Hepatocyte (in vitro differentiated cells): ENCODE measurements around the gene STPG4. TPM values are rescaled to one million over a fixed set of nuclear protein-coding genes. Genes with fewer than 3 reads are reported as not detected.

Source experiments
- DNase-seq: peaks from one replicate; pipeline ENCODE4 v3.0.0-alpha.2; 2016; ENCODE audit warnings: low spot score
- H2AFZ ChIP-seq: fragments of 200-600 bp; sonication (generic); 2 replicates; pipeline ENCODE4 v1.6.0; 2016; ENCODE audit warnings: antibody characterized with exemption, mild to moderate bottlenecking
- H3K27ac ChIP-seq: fragments of 200-600 bp; sonication (generic); 2 replicates; pipeline ENCODE4 v1.5.1; 2016; ENCODE audit warnings: mild to moderate bottlenecking
- H3K27me3 ChIP-seq: fragments of 200-600 bp; sonication (generic); 2 replicates; pipeline ENCODE4 v1.6.1; 2016
- H3K36me3 ChIP-seq: fragments of 200-600 bp; sonication (generic); replicated peaks from 2 replicates; pipeline ENCODE4 v1.5.1; 2016; ENCODE audit warnings: low read depth; ENCODE audit not compliant: insufficient read depth
- H3K4me1 ChIP-seq: fragments of 200-600 bp; sonication (generic); 2 replicates; pipeline ENCODE4 v1.5.1; 2016; ENCODE audit warnings: mild to moderate bottlenecking, moderate library complexity; ENCODE audit not compliant: insufficient read depth
- H3K4me2 ChIP-seq: fragments of 200-600 bp; sonication (generic); 2 replicates; pipeline ENCODE4 v1.6.0; 2016
- H3K4me3 ChIP-seq: fragments of 200-600 bp; sonication (generic); 2 replicates; pipeline ENCODE4 v1.5.1; 2016; ENCODE audit warnings: mild to moderate bottlenecking
- H3K79me2 ChIP-seq: fragments of 200-600 bp; sonication (generic); 2 replicates; pipeline ENCODE4 v1.6.0; 2017; ENCODE audit warnings: mild to moderate bottlenecking
- H3K9me2 ChIP-seq: fragments of 200-600 bp; sonication (generic); replicated peaks from 2 replicates; pipeline ENCODE4 v1.6.0; 2017; ENCODE audit warnings: mild to moderate bottlenecking; ENCODE audit not compliant: insufficient read depth
- H3K9me3 ChIP-seq: fragments of 200-600 bp; sonication (generic); 2 replicates; pipeline ENCODE4 v1.5.1; 2016; ENCODE audit warnings: low read depth, mild to moderate bottlenecking
- H4K20me1 ChIP-seq: fragments of 200-600 bp; sonication (generic); 2 replicates; pipeline ENCODE4 v1.6.0; 2016; ENCODE audit warnings: mild to moderate bottlenecking; ENCODE audit not compliant: insufficient read depth, poor library complexity, severe bottlenecking
- EZH2 ChIP-seq: fragments of 200-600 bp; sonication (generic); IDR thresholded peaks from 2 replicates; pipeline ENCODE4 v1.6.1; 2016; ENCODE audit warnings: antibody characterized with exemption, mild to moderate bottlenecking, borderline replicate concordance
- EZH2phosphoT487 ChIP-seq: fragments of 200-600 bp; sonication (generic); IDR thresholded peaks from one replicate; pipeline ENCODE4 v1.6.1; 2018; ENCODE audit warnings: antibody characterized with exemption, mild to moderate bottlenecking, low read depth, moderate library complexity; ENCODE audit not compliant: unreplicated experiment, severe bottlenecking
- WGBS: methylation state at CpG from one replicate; pipeline ENCODE4 v1.1.6; 2016; ENCODE audit warnings: low lambda C conversion rate; ENCODE audit errors: missing lambda C conversion rate; 5-methylcytosine and 5-hydroxymethylcytosine counted together
- polyA plus RNA-seq: library from polyadenylated mRNA; unstranded; fragments of >200 nt; fragmentation: Nextera tagmentation; extraction: Ambion mirVana; gene quantifications from 2 replicates; pipeline ENCODE4 v1.2.1, GENCODE V29; 2016
- total RNA-seq: library from RNA; depleted of rRNA; stranded (reverse); fragments of >200 nt; gene quantifications from 2 replicates; pipeline ENCODE4 v1.2.3, GENCODE V29; 2014
- TF ChIP-seq, protein P1 (sequence below): fragments of 200-600 bp; sonication (generic); IDR thresholded peaks from 2 replicates; pipeline ENCODE4 v1.5.1; 2016; ENCODE audit warnings: antibody characterized with exemption, mild to moderate bottlenecking; ENCODE audit not compliant: poor library complexity

Gene STPG4
- total and polyA plus RNA-seq, 2 experiments from 2014 or later = 0.19 TPM; not detected in 1

DNA sequence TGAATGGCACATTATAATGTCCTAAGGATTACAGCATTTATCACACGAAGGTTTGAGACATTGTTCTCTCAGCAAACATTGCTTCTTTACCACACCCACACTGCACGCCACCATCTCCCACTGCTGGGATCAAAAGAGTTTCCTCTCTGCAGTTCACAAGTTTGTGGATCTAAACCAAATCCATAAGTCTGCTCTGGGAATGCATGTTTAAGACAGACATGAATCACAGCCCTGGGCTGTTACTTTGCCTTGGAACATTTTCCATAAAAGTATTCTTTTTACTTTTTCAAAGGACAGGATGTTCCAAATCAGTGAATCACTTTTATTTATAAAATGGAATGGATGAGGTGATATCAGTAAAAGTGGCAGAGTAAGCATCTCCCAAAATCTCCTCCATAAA lies 36.1 kb downstream of the STPG4 start:
- TF ChIP-seq EZH2 (no peak), EZH2phosphoT487 (no peak)
- TF ChIP-seq, protein P1, sequence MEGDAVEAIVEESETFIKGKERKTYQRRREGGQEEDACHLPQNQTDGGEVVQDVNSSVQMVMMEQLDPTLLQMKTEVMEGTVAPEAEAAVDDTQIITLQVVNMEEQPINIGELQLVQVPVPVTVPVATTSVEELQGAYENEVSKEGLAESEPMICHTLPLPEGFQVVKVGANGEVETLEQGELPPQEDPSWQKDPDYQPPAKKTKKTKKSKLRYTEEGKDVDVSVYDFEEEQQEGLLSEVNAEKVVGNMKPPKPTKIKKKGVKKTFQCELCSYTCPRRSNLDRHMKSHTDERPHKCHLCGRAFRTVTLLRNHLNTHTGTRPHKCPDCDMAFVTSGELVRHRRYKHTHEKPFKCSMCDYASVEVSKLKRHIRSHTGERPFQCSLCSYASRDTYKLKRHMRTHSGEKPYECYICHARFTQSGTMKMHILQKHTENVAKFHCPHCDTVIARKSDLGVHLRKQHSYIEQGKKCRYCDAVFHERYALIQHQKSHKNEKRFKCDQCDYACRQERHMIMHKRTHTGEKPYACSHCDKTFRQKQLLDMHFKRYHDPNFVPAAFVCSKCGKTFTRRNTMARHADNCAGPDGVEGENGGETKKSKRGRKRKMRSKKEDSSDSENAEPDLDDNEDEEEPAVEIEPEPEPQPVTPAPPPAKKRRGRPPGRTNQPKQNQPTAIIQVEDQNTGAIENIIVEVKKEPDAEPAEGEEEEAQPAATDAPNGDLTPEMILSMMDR = no peak
- H2AFZ ChIP-seq = no peak overlapping the region
- no peak overlapping the region for H3K27ac ChIP-seq
- no peaks in the 10 kb centered on the region for H3K9me2 ChIP-seq
- no peaks in the 10 kb centered on the region for H3K36me3 ChIP-seq
- DNase-seq = peak; percentile 29
- 14% methylated on average over 2 of the region's 2 CpGs for WGBS
- H3K4me2 ChIP-seq = no peak overlapping the region
- H3K79me2 ChIP-seq = no peaks in the 10 kb centered on the region
- H3K9me3 ChIP-seq = no peaks in the 10 kb centered on the region
- no peaks in the 10 kb centered on the region for H3K27me3 ChIP-seq
- H3K4me3 ChIP-seq = no peak overlapping the region
- H4K20me1 ChIP-seq = no peaks in the 10 kb centered on the region
- H3K4me1 ChIP-seq = no peaks in the 10 kb centered on the region

DNA sequence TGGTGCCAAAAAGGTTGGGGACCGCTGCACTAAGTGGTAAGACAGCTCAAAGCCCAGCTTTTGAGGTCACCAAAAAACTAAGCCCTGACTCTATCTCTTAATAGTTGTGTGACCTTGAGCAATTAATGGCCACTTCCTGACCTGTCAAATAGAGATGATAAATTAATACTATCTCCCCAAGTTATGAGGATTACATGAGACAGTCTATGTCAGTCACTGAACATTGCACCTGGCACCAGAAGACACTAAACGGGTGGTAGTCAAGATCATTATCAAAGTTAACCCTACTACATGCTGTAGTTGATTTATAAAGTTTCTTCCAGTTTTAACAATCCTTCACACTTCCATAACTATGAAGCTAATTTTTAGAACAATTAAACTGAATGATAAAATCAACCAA lies 36.5 kb downstream of the STPG4 start:
- H4K20me1 ChIP-seq = no peaks in the 10 kb centered on the region
- H3K27ac ChIP-seq = no peak overlapping the region
- no peaks in the 10 kb centered on the region for H3K9me3 ChIP-seq
- no peak overlapping the region for H2AFZ ChIP-seq
- H3K79me2 ChIP-seq = no peaks in the 10 kb centered on the region
- WGBS = 33% methylated on average over 2 of the region's 2 CpGs
- no peaks in the 10 kb centered on the region for H3K36me3 ChIP-seq
- no peak for TF ChIP-seq EZH2phosphoT487
- TF ChIP-seq, protein P1 = no peak
- TF ChIP-seq EZH2 = no peak
- no peak for DNase-seq
- H3K4me2 ChIP-seq = no peak overlapping the region
- no peaks in the 10 kb centered on the region for H3K4me1 ChIP-seq
- H3K27me3 ChIP-seq = no peaks in the 10 kb centered on the region
- H3K4me3 ChIP-seq = no peak overlapping the region
- no peaks in the 10 kb centered on the region for H3K9me2 ChIP-seq

- WGBS = 96% methylated on average over 5 of the region's 5 CpGs
- no peak overlapping the region for H3K4me2 ChIP-seq
- no peaks in the 10 kb centered on the region for H3K4me1 ChIP-seq
- no peak for DNase-seq
- TF ChIP-seq, protein P1 = no peak
- no peak for TF ChIP-seq EZH2phosphoT487
- no peak for TF ChIP-seq EZH2
- H3K27ac ChIP-seq = no peak overlapping the region
- H3K4me3 ChIP-seq = no peak overlapping the region
- H3K27me3 ChIP-seq = no peaks in the 10 kb centered on the region
- H3K36me3 ChIP-seq = no peaks in the 10 kb centered on the region
- no peak overlapping the region for H2AFZ ChIP-seq
- H3K9me2 ChIP-seq = no peaks in the 10 kb centered on the region
- no peaks in the 10 kb centered on the region for H3K9me3 ChIP-seq
- H3K79me2 ChIP-seq = no peaks in the 10 kb centered on the region
- no peaks in the 10 kb centered on the region for H4K20me1 ChIP-seq
These were observed 42.3 kb downstream of the STPG4 start for GRCh38 chr2:47112665-47113435.
